Measurements from ENCODE around the gene PREX1.
"Not testable (repeated sequence)": the region's sequence is repeated elsewhere in the genome, so short reads cannot be mapped to it uniquely, and the experiment has no call there.

PREX1 gene

GRCh38 chr20:48850977-48851299, 23.1 kb upstream of the PREX1 start:
- H3K4me1 Mint-ChIP-seq: peaks cover 49% of the 10 kb centered on the region
- peaks cover 10 to 11% of the 10 kb centered on the region in 2 donors for H3K9me3 Mint-ChIP-seq

GRCh38 chr20:48850257-48850976, 22.6 kb upstream of the PREX1 start:
- no peak for ATAC-seq
- Mint-ChIP-seq H3K9me3 (peaks cover 10 to 11% of the 10 kb centered on the region in 2 donors), H3K4me1 (peaks cover 55% of the 10 kb centered on the region), H3K27me3 (no peaks in the 10 kb centered on the region), H3K27ac (peak overlapping the region in 1 of 2 donors; percentile 6), H3K4me3 (no peak overlapping the region)
- DNase-seq: no peak

More at GRCh38 chr20:48850977-48851299, 23.1 kb upstream of the PREX1 start:
- DNase-seq (no peak), ATAC-seq (no peak)
- H3K27me3 Mint-ChIP-seq: no peaks in the 10 kb centered on the region
- no peak overlapping the region for H3K27ac Mint-ChIP-seq
- H3K4me3 Mint-ChIP-seq: no peak overlapping the region

- DNase-seq (no peak), ATAC-seq (no peak)
- Mint-ChIP-seq H3K27me3 (no peaks in the 10 kb centered on the region), H3K4me3 (no peak overlapping the region), H3K27ac (no peak overlapping the region), H3K9me3 (peaks cover 10 to 11% of the 10 kb centered on the region in 2 donors), H3K4me1 (peaks cover 60% of the 10 kb centered on the region)
Observed at GRCh38 chr20:48849779-48850178, 22.0 kb upstream of the PREX1 start.

- Mint-ChIP-seq H3K27ac (no peak overlapping the region), H3K27me3 (no peaks in the 10 kb centered on the region), H3K4me3 (no peak overlapping the region), H3K4me1 (peaks cover 58% of the 10 kb centered on the region), H3K9me3 (peaks cover 10 to 11% of the 10 kb centered on the region in 2 donors)
- DNase-seq (no peak), ATAC-seq (no peak)
Observed at GRCh38 chr20:48849299-48849698, 21.5 kb upstream of the PREX1 start.

- peaks cover 53% of the 10 kb centered on the region for H3K4me1 Mint-ChIP-seq
- no peaks in the 10 kb centered on the region for H3K27me3 Mint-ChIP-seq
- peak overlapping the region in 1 of 2 donors; percentile 92 for H3K27ac Mint-ChIP-seq
- no peak for DNase-seq
- peak overlapping the region; percentile 17 to 71 for H3K4me3 Mint-ChIP-seq
- no peak for ATAC-seq
- no peaks in the 10 kb centered on the region for H3K9me3 Mint-ChIP-seq
Observed at GRCh38 chr20:48847498-48848205, 19.9 kb upstream of the PREX1 start.

- H3K27ac Mint-ChIP-seq: peak overlapping the region; percentile 92 to 95
- ATAC-seq (peak; percentile 100), DNase-seq (peak; percentile 77 to 86)
Observed at GRCh38 chr20:48846516-48847492, 19.0 kb upstream of the PREX1 start.

GRCh38 chr20:48845721-48846306, 18.0 kb upstream of the PREX1 start:
- Mint-ChIP-seq H3K27ac (peak overlapping the region in 1 of 2 donors; percentile 35), H3K9me3 (no peaks in the 10 kb centered on the region), H3K4me3 (no peak overlapping the region), H3K27me3 (no peaks in the 10 kb centered on the region), H3K4me1 (peaks cover 50% of the 10 kb centered on the region)
- ATAC-seq (no peak), DNase-seq (no peak)

More at GRCh38 chr20:48846516-48847492, 19.0 kb upstream of the PREX1 start:
- H3K27me3 Mint-ChIP-seq: no peaks in the 10 kb centered on the region
- peak overlapping the region; percentile 69 to 71 for H3K4me3 Mint-ChIP-seq
- no peaks in the 10 kb centered on the region for H3K9me3 Mint-ChIP-seq
- H3K4me1 Mint-ChIP-seq: peaks cover 53% of the 10 kb centered on the region

GRCh38 chr20:48844996-48845395, 17.2 kb upstream of the PREX1 start:
- no peak for DNase-seq
- no peak overlapping the region for H3K27ac Mint-ChIP-seq
- H3K9me3 Mint-ChIP-seq: no peaks in the 10 kb centered on the region
- no peak for ATAC-seq
- peaks cover 41% of the 10 kb centered on the region for H3K4me1 Mint-ChIP-seq
- no peak overlapping the region for H3K4me3 Mint-ChIP-seq
- H3K27me3 Mint-ChIP-seq: no peaks in the 10 kb centered on the region

GRCh38 chr20:48843896-48844295, 16.1 kb upstream of the PREX1 start:
- not testable (repeated sequence) for ATAC-seq, H3K27ac Mint-ChIP-seq, H3K4me3 Mint-ChIP-seq, DNase-seq, H3K27me3 Mint-ChIP-seq, H3K9me3 Mint-ChIP-seq
- peaks cover 47% of the 10 kb centered on the region for H3K4me1 Mint-ChIP-seq

GRCh38 chr20:48843057-48843806, 15.4 kb upstream of the PREX1 start:
- Mint-ChIP-seq H3K4me1 (peaks cover 46% of the 10 kb centered on the region), H3K27me3 (no peaks in the 10 kb centered on the region), H3K9me3 (no peaks in the 10 kb centered on the region), H3K27ac (no peak overlapping the region), H3K4me3 (no peak overlapping the region)
- ATAC-seq (no peak), DNase-seq (no peak)

- H3K9me3 Mint-ChIP-seq: no peaks in the 10 kb centered on the region
- ATAC-seq (no peak), DNase-seq (no peak)
- no peak overlapping the region for H3K4me3 Mint-ChIP-seq
- H3K4me1 Mint-ChIP-seq: peaks cover 34% of the 10 kb centered on the region
- H3K27me3 Mint-ChIP-seq: no peaks in the 10 kb centered on the region
- H3K27ac Mint-ChIP-seq: no peak overlapping the region
Observed at GRCh38 chr20:48841875-48842529, 14.2 kb upstream of the PREX1 start.

GRCh38 chr20:48841196-48841874, 13.5 kb upstream of the PREX1 start:
- ATAC-seq (no peak), DNase-seq (no peak)
- Mint-ChIP-seq H3K4me3 (no peak overlapping the region), H3K9me3 (no peaks in the 10 kb centered on the region), H3K4me1 (peaks cover 27% of the 10 kb centered on the region), H3K27me3 (no peaks in the 10 kb centered on the region), H3K27ac (no peak overlapping the region)

GRCh38 chr20:48839154-48839917, 11.5 kb upstream of the PREX1 start:
- peaks cover 9% of the 10 kb centered on the region for H3K4me1 Mint-ChIP-seq
- no peaks in the 10 kb centered on the region for H3K27me3 Mint-ChIP-seq
- no peak overlapping the region for H3K27ac Mint-ChIP-seq
- DNase-seq (no peak), ATAC-seq (no peak)
- no peaks in the 10 kb centered on the region for H3K9me3 Mint-ChIP-seq
- H3K4me3 Mint-ChIP-seq: no peak overlapping the region

All from stimulated activated naive CD8-positive, alpha-beta T cell treated with anti-CD3 and anti-CD28 coated beads, Interleukin-15, amount 100 ng/mL, for 72 hours (primary cell).